ENCODE data around the gene MANF.

Gene MANF

DNA sequence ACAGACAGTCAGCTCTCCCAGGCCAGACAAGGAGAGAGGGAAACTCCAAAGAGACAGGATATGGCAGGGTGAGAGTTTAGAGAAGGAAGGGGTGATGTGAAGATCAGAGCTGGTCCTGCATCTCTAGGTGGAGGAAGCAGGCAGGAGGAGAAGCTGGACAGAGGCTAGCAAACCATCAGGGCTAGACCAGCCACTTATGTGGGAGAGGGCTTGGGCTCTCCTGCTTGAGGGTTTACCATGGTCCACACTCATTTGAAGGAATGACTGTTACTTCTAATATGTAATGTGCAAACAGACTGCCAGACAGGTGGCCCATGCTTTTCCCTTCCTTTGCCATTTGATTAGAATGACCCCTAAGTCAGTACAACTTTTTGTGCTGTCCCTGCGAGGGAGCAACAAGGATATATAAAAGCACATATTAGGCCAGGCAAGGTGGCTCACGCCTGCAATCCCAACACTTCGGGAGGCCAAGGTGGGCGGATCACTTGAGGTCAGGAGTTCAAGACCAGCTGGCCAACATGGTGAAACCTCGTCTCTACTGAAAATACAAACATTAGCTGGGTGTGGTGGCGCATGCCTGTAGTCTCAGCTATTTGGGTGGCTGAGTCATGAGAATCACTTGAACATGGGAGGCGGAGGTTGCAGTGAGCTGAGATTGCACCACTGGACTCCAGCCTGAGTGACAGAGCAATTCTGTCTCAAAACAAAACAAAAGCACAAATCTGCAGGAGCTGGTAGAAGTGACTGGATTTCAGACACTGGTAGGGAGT lies 41.0 kb upstream of the MANF start:
- H3K27ac ChIP-seq (ENCODE audit: low read depth, low read length): no peak overlapping the region
- H3K4me3 ChIP-seq (ENCODE audit: insufficient read depth, low read length, poor library complexity, severe bottlenecking): no peak overlapping the region

DNA sequence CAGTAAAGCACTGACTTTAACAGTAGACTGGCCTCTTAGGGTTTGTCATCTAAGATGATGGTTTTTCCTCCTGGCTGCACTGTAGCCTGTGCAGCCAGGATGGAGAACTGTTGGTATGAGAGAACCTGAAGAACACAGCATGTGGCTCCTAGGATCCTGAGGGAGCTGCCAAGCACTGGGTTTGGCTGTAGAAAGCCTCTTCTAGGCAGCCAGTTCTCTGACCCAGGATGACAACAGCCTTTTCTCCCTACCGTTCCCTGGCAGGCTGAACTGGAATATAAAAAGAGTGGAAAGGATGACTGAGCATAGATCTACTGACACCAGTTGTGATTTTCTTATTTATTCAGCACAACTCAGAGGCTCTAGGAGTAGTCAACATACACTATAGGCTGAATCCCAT lies 34.3 kb upstream of the MANF start:
- Histone ChIP-seq H3K27ac (ENCODE audit: low read depth, low read length) (no peak overlapping the region), H3K4me3 (ENCODE audit: insufficient read depth, low read length, poor library complexity, severe bottlenecking) (no peak overlapping the region), H3K4me2 (ENCODE audit: low read depth, low read length, poor library complexity, severe bottlenecking) (no peak overlapping the region), H3K27me3 (ENCODE audit: low read length) (no peaks in the 10 kb centered on the region), H3K9me3 (ENCODE audit: insufficient read depth, low read length) (no peaks in the 10 kb centered on the region), H3K79me2 (ENCODE audit: insufficient read depth, low read length) (no peaks in the 10 kb centered on the region), H3K36me3 (ENCODE audit: low read length) (no peaks in the 10 kb centered on the region), H3F3A (ENCODE audit: insufficient read depth) (no peaks in the 10 kb centered on the region), H4K20me1 (ENCODE audit: low read depth, low read length) (no peaks in the 10 kb centered on the region), H2AFZ (ENCODE audit: low read depth, low read length, severe bottlenecking) (no peak overlapping the region), H3K9ac (ENCODE audit: low read length) (no peak overlapping the region), H3K9me2 (replicated peaks; ENCODE audit: insufficient read depth, low read length) (no peaks in the 10 kb centered on the region)
- TF ChIP-seq, protein P1, sequence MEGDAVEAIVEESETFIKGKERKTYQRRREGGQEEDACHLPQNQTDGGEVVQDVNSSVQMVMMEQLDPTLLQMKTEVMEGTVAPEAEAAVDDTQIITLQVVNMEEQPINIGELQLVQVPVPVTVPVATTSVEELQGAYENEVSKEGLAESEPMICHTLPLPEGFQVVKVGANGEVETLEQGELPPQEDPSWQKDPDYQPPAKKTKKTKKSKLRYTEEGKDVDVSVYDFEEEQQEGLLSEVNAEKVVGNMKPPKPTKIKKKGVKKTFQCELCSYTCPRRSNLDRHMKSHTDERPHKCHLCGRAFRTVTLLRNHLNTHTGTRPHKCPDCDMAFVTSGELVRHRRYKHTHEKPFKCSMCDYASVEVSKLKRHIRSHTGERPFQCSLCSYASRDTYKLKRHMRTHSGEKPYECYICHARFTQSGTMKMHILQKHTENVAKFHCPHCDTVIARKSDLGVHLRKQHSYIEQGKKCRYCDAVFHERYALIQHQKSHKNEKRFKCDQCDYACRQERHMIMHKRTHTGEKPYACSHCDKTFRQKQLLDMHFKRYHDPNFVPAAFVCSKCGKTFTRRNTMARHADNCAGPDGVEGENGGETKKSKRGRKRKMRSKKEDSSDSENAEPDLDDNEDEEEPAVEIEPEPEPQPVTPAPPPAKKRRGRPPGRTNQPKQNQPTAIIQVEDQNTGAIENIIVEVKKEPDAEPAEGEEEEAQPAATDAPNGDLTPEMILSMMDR (IDR thresholded peaks at IDR 0.05; ENCODE audit: insufficient read depth, low read length, poor library complexity, severe bottlenecking): no peak
- TF ChIP-seq EZH2phosphoT487 (conservative IDR thresholded peaks at IDR 0.05; ENCODE audit: low read length): no peak

More for the DNA sequence above, 41.0 kb upstream of the MANF start:
- Histone ChIP-seq H3K9me2 (replicated peaks; ENCODE audit: insufficient read depth, low read length) (no peaks in the 10 kb centered on the region), H3K4me2 (ENCODE audit: low read depth, low read length, poor library complexity, severe bottlenecking) (no peak overlapping the region), H3K27me3 (ENCODE audit: low read length) (no peaks in the 10 kb centered on the region), H4K20me1 (ENCODE audit: low read depth, low read length) (no peaks in the 10 kb centered on the region), H3K9ac (ENCODE audit: low read length) (no peak overlapping the region), H3K9me3 (ENCODE audit: insufficient read depth, low read length) (no peaks in the 10 kb centered on the region), H2AFZ (ENCODE audit: low read depth, low read length, severe bottlenecking) (no peak overlapping the region), H3K79me2 (ENCODE audit: insufficient read depth, low read length) (no peaks in the 10 kb centered on the region), H3F3A (ENCODE audit: insufficient read depth) (no peaks in the 10 kb centered on the region), H3K36me3 (ENCODE audit: low read length) (no peaks in the 10 kb centered on the region)
- TF ChIP-seq, protein P1 (IDR thresholded peaks at IDR 0.05; ENCODE audit: insufficient read depth, low read length, poor library complexity, severe bottlenecking): no peak
- TF ChIP-seq EZH2phosphoT487 (conservative IDR thresholded peaks at IDR 0.05; ENCODE audit: low read length): no peak

DNA sequence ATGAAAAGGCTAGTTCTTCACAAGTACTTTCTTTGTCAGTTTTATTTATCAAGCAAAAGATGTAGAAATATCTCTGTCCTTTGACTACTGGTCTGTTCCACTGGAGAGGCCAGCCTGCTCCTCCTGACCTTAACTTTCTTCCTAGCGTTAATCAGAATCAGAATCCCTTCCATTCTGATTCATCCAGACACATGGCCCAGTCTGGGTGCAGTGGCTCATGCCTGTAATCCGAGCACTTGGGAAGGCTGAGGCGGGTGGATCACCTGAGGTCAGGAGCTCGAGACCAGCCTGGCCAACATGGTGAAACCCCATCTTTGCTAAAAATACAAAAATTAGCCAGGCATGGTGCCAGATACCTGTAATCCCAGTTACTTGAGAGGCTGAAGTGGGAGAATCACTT lies 32.0 kb upstream of the MANF start:
- Histone ChIP-seq H3K9me3 (ENCODE audit: insufficient read depth, low read length) (no peaks in the 10 kb centered on the region), H3K9me2 (replicated peaks; ENCODE audit: insufficient read depth, low read length) (no peaks in the 10 kb centered on the region), H3K9ac (ENCODE audit: low read length) (no peak overlapping the region), H3K4me2 (ENCODE audit: low read depth, low read length, poor library complexity, severe bottlenecking) (no peak overlapping the region), H4K20me1 (ENCODE audit: low read depth, low read length) (no peaks in the 10 kb centered on the region), H3K27ac (ENCODE audit: low read depth, low read length) (no peak overlapping the region), H3K4me3 (ENCODE audit: insufficient read depth, low read length, poor library complexity, severe bottlenecking) (no peak overlapping the region), H3K79me2 (ENCODE audit: insufficient read depth, low read length) (no peaks in the 10 kb centered on the region), H3K27me3 (ENCODE audit: low read length) (no peaks in the 10 kb centered on the region), H2AFZ (ENCODE audit: low read depth, low read length, severe bottlenecking) (no peak overlapping the region), H3K36me3 (ENCODE audit: low read length) (no peaks in the 10 kb centered on the region), H3F3A (ENCODE audit: insufficient read depth) (no peaks in the 10 kb centered on the region)
- TF ChIP-seq, protein P1 (IDR thresholded peaks at IDR 0.05; ENCODE audit: insufficient read depth, low read length, poor library complexity, severe bottlenecking): no peak
- TF ChIP-seq EZH2phosphoT487 (conservative IDR thresholded peaks at IDR 0.05; ENCODE audit: low read length): no peak

Data from SU-DHL-6 (cell line).